Endothelial cell of umbilical vein (primary cell): Measurements from ENCODE around the gene RANBP6.

Experiments used
- CTCF ChIP-seq, 2 donors: IDR thresholded peaks; 1 replicate in 1 of 2; 2 replicates in 1 of 2; pipeline ENCODE4 v1.5.1; 2011; ENCODE audit warnings: low read length in 2 of 2, mild to moderate bottlenecking in 2 of 2, moderate library complexity in 2 of 2, control low read depth in 1 of 2, inconsistent platforms in 1 of 2, low read depth in 1 of 2; ENCODE audit not compliant: insufficient read depth in 1 of 2; ENCODE audit errors: extremely low read depth in 1 of 2
- MYC ChIP-seq: IDR thresholded peaks from one replicate; pipeline ENCODE4 v1.6.1; 2011; ENCODE audit warnings: mild to moderate bottlenecking, low read depth, low read length
- POLR2A ChIP-seq: IDR thresholded peaks from 2 replicates; pipeline ENCODE4 v1.6.1; 2012; ENCODE audit warnings: low read depth, mild to moderate bottlenecking, control low read depth, low read length

- TF ChIP-seq CTCF (IDR thresholded peaks at IDR 0.05; ENCODE audit: extremely low read depth in 1 of 2, insufficient read depth in 1 of 2, low read depth in 1 of 2, low read length in 2 of 2) (no peak), MYC (no peak), POLR2A (no peak)
Measured at GRCh38 chr9:5983042-5983441, 32.4 kb downstream of the RANBP6 start.
